ENCODE data around the gene WDFY3. TPM values are rescaled to one million over a fixed set of nuclear protein-coding genes. Genes with fewer than 3 reads are reported as not detected.

The WDFY3 gene
- total and polyA plus RNA-seq, 9 of the 15 experiments (the other 6 are each of a cell fraction or from before 2014, with no cell fraction given), result 0.58 to 13.5 (median 9.4) TPM

- TF ChIP-seq THAP12 (CRISPR knock-in tag; IDR thresholded peaks at IDR 0.05) (no peak), ZNF609 (CRISPR knock-in tag; IDR thresholded peaks at IDR 0.05; ENCODE audit: borderline replicate concordance) (no peak), CREB3 (tag; conservative IDR thresholded peaks at IDR 0.05; ENCODE audit: low read depth) (no peak), NFATC3 (IDR thresholded peaks at IDR 0.05) (no peak), BMI1 (IDR thresholded peaks at IDR 0.05; ENCODE audit: low read length) (no peak)
These were observed 328.4 kb downstream of the WDFY3 start (continued) for GRCh38 chr4:84638092-84638491.
